ENCODE measurements around the gene DNM3.

DNM3 gene

GRCh38 chr1:171919891-171920887 lies 78.9 kb downstream of the DNM3 start:
- DNase-seq (ENCODE audit: low read depth), result no peak

GRCh38 chr1:171922999-171923398 lies 81.7 kb downstream of the DNM3 start:
- DNase-seq (ENCODE audit: low read depth), result no peak

GRCh38 chr1:171929121-171929520 lies 87.8 kb downstream of the DNM3 start:
- no peak for DNase-seq (ENCODE audit: low read depth)

- DNase-seq (ENCODE audit: low read depth), result no peak
These were observed 90.5 kb downstream of the DNM3 start for GRCh38 chr1:171931752-171932151.

DNA sequence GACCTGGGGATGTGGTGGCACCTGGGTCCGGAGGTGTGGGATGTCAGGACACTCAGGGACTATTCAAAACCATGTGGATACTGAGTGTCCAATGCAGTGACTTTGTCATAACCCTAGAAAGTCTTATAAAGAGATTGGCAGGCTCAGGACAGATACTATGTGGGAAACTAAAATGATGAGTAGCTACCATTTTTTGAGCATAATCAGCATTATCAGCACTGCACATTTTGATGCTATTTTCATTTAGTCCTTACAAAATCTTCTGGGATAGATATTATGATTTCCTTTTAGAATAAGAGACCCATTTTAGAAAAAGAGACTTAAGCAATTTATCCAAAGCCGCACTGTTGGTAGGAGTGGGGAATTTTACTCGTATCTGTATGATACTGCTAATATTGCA lies 93.4 kb downstream of the DNM3 start:
- no peak for DNase-seq (ENCODE audit: low read depth)

GRCh38 chr1:171935086-171935485 lies 93.8 kb downstream of the DNM3 start:
- no peak for DNase-seq (ENCODE audit: low read depth)

DNA sequence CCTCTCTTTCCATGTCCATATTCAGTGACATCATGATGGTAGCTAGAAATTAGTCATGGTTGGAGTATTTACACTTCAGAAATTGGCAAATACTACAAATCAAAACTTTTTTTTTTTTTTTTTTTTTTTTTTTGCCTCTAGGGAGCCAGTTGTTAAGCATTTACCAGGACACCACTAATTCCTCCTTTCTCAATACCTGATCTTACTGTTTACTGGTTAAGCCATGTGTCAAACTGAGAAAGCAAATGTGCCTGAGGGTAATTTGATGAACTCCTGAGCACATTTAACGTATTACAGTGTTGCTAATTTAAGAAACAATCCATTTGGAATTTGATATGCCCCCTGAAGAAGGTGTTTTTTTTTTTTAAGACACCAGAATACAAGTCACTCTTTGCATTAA lies 94.4 kb downstream of the DNM3 start:
- no peak for DNase-seq (ENCODE audit: low read depth)

DNA sequence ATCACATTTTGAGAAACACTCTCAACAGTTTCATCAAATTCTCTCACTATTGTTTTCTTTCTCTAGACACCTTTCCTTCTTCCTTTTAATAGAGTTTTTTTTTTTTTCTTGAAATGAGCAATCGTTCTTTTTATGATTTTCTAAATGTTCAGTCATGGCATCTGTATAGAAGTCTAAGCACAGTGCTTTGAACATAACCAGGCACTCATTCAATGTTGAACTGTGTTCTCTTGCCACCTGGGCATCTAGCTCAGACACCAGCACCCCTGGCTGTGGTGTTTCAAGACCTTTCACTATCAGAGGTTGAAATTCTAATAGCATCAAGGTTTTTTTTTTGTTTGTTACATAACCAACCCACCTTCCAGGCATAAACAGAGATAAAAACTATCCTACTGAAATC lies 96.6 kb downstream of the DNM3 start:
- no peak for DNase-seq (ENCODE audit: low read depth)

DNA sequence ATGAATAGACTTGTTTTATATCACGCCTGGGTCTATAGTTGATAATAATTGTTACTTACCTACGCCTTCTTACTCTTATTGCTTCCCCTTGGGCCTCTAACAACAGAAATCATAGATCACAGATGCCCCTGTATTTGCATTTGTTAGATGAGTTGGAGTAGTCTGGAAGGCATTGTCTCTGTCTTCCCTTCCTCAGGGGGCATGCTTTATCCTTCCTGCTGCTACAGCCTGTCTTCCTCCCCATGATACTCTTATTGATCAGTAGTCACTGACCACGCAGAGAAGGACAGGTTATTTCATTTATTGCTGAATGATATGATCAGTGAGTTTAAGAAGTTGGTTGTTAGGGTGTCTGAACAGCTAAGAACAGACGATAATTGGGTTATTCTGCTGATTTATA lies 98.4 kb downstream of the DNM3 start:
- DNase-seq (ENCODE audit: low read depth), result no peak

GRCh38 chr1:171940368-171940767 lies 99.1 kb downstream of the DNM3 start:
- no peak for DNase-seq (ENCODE audit: low read depth)

GRCh38 chr1:171941920-171942319 lies 100.6 kb downstream of the DNM3 start:
- DNase-seq (ENCODE audit: low read depth), result no peak

DNA sequence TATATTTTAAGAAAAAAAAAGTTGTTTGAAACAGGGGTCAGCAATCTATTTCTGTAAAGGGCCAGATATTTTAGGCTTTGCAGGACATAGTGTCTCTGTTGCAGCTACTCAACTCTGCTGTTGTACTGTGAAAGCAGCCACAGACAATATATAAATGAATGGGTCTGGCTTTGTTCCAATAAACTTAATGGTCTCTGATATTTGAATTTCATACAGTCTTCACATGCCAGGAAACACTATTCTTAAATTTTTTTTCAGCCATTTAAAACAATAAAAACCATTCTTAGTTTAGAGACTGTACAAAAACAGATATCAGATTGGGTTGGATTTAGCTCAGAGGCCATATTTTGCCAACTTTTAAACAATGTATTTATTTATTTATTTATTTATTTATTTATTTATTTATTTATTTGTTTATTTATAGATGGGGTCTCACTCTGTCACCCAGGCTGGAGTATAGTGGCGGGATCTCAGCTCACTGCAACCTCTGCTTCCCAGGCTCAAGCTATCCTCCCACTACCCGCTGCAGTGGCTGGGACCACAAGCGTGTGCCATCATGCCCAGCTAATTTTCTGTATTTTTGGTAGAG lies 102.8 kb downstream of the DNM3 start:
- no peak for DNase-seq (ENCODE audit: low read depth)

- peak; percentile 4 for DNase-seq (ENCODE audit: low read depth)
These were observed 107.2 kb downstream of the DNM3 start for GRCh38 chr1:171948511-171948910.

GRCh38 chr1:171949316-171949715 lies 108.0 kb downstream of the DNM3 start:
- DNase-seq (ENCODE audit: low read depth), result no peak

DNA sequence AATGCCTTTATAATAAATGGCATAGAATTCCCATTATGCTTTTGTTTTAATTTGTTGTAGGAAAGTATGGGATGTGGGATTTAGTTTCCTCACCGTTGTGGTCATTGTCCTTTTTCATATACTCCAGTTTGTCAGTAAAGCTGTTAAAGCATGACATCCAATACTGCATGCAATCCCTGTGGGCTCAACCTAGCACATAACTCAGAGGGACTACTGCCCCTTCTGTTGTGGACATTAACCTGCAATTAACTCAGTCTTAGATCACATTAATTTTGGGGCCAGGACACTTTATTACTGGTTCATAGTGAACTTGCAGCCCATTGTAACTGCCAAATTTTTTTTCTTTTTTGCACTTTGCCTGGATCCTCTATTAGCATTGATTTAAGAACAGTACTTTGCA lies 112.5 kb downstream of the DNM3 start:
- DNase-seq (ENCODE audit: low read depth), result no peak

- DNase-seq (ENCODE audit: low read depth), result no peak
These were observed 113.1 kb downstream of the DNM3 start for GRCh38 chr1:171954361-171954760.

DNA sequence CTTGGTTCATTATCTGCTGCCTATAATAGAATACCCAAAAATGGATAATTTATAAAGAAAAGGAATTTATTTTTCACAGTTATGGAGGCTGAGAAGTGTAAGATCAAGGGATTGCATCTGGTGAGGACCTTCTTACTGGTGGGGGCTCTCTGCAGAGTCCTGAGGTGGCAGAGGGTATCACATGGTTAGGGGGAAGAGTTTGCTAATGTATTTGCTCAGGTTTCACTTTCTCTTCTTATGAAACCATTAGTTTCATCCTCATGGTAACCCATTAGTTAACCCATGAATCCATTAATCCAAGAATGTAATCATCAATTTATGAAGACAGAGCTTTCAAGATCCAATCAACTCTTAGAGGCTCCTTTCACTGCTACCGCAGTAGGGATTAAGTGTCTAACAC lies 120.6 kb downstream of the DNM3 start:
- no peak for DNase-seq (ENCODE audit: low read depth)

- DNase-seq (ENCODE audit: low read depth), result no peak
These were observed 122.5 kb downstream of the DNM3 start for GRCh38 chr1:171963762-171964161.

DNA sequence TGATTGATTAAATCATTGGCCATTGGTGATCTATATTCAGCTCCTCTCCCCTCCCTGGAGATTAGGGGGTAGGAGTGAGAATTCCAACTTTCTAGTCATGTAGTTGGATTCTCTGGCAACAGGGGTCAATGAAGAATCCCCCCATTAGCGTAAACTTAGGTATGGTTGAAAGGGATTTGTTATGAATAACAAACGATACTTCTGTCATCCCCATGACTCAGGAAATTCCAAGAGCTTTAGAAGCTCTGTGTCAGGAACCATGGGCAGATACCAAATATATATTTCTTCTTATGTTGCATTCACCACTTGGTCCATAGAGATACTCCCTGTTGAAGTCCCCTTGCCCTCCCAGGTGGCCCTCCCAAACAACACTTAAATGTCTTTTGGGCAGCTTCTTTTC lies 124.5 kb downstream of the DNM3 start:
- peak; percentile 63 for DNase-seq (ENCODE audit: low read depth)

DNA sequence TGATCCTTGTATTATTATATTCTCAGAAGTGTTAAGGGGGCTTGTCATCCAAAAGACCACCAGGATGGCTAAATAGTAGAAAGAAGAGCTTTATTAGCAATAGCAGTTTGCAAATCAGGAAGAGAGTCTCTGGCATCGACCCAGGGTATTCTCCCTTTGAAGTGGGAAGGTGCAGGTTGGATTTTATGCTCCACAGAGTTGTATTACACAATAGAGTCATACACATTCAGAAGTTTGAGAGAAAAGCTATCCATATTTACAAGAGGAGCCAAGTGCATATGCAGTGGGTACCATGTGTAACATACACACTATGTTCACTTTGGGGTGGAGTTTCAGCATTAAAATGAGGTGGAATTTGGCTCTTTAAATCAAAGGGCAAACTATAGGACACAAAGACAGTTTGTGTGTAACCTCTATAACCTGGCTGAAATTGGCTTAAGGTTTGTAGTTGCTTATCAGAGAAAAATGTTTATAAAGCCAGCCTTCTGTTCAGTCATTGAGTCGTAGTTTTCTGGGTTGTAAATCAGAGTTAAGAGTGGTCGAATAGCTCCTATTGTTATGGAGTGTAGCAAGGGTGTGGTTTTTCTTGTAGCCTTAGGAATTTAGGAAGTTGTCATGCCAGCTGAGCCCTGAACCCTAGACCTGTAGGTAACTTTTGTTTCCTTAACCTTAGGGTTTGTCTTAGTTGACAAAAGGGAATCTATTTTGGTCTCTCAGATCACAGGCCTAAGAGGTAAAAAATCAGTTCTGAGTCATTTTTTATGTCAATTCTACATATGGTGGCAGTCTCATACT lies 125.3 kb downstream of the DNM3 start:
- no peak for DNase-seq (ENCODE audit: low read depth)

DNA sequence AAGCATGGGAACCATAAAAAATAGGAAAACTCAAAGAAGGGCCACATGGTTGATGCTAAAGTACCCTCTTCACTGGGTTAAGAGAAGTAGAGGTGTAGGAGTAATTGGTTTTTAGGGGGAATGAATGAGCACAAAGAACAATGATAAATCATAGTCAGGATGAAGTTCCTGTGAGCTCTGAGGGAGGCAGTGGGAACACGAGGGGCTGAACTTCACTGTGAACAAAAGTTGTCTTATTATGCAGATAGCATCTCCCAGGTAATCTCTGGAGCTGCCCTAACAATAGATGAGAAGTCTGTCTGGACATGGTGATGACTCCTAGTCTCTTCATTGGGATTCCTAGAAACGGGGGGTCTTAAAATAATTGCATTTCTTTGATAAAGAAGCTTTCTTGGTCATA lies 127.9 kb downstream of the DNM3 start:
- no peak for DNase-seq (ENCODE audit: low read depth)

- DNase-seq (ENCODE audit: low read depth), result no peak
These were observed 128.5 kb downstream of the DNM3 start for GRCh38 chr1:171969813-171970212.

DNA sequence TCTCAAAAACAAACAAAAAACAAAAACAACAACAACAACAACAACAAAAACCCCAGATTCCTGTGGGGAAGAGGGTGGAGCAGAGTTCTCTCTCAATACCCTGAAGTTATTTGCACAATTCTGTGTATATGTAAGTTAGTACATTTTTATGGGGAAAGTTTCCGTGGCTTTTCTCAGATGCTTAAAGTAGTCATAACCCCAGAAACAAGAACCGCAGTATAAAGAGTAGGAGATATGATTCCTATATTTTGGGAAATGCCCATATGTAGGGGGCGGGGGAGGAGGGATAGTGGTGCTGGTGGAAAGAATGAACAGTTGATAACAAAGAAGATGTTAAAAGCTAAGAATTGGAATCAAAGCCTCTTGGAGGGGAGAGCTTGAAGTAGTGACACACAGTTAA lies 131.5 kb downstream of the DNM3 start:
- no peak for DNase-seq (ENCODE audit: low read depth)
